Measurements from ENCODE around the gene NPL.

NPL gene

GRCh38 chr1:182869241-182869666, 79.7 kb downstream of the NPL start:
- no peak for TF ChIP-seq CTCF (IDR thresholded peaks at IDR 0.05; ENCODE audit: low read depth, low read length, missing control alignments)
- DNase-seq (ENCODE audit: low read depth): no peak
- in situ Hi-C loops (cut with HindIII; ENCODE audit: low sequenced_read_pairs): no loop called here
- H3K4me3 ChIP-seq (ENCODE audit: low read depth, low read length): no peak overlapping the region

DNA sequence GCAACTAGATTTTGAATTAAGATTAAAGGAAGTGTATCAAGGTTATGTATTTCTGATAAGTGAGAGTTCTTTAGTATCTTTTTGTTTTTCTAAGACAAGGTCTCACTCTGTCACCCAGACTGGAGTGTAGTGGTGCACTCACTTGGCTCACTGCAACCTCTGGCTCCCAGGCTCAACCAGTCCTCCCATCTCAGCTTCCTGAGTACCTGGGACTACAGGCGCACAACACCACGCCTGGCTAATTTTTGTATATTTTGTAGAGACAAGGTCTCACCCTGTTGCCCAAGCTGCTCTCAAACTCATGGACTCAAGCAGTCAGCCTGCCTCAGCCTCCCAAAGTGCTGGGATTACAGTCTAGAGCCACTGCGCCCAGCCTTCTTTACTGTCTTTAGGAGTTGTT, 83.3 kb downstream of the NPL start:
- H3K4me3 ChIP-seq (ENCODE audit: low read depth, low read length): no peak overlapping the region
- no peak for DNase-seq (ENCODE audit: low read depth)
- TF ChIP-seq CTCF (IDR thresholded peaks at IDR 0.05; ENCODE audit: low read depth, low read length, missing control alignments): no peak
- in situ Hi-C loops (cut with HindIII; ENCODE audit: low sequenced_read_pairs): no loop called here

DNA sequence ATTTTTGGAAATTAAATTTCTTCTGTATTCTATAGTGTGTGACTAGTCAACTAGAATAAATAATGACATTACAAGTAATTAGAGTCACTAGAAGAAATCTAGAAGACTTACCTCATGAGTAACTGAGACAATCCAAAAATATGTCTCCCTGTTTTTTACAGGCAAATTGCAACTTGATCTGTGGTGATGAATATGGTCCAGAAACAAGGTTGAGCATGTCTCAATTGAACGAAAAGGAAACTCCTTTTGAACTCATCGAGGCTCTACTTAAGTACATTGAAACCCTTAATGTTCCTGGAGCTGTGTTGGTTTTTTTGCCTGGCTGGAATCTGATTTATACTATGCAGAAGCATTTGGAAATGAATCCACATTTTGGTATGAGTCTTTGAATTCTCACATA, 86.3 kb downstream of the NPL start:
- no peak for TF ChIP-seq CTCF (IDR thresholded peaks at IDR 0.05; ENCODE audit: low read depth, low read length, missing control alignments)
- no peak for DNase-seq (ENCODE audit: low read depth)
- H3K4me3 ChIP-seq (ENCODE audit: low read depth, low read length): no peak overlapping the region
- in situ Hi-C loops (cut with HindIII; ENCODE audit: low sequenced_read_pairs): no loop called here

DNA sequence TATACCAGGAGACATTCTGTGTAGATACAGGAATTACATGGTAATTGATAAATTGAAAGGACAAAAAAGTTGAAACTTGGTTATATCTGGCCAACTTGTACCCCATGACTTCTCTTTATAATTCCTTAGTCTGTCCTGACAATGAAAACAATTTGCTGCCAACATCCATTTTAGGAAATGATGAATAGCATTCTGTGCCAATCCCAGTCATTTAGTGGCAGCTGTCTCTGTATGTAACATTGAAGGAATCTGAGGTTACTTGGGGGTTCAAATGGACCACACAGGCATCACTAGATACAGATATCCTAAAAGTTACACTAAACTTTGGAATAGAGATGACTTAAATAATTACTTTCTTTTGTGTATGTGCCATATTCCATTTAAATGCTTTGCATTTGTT, 87.8 kb downstream of the NPL start:
- DNase-seq (ENCODE audit: low read depth): no peak
- in situ Hi-C loops (cut with HindIII; ENCODE audit: low sequenced_read_pairs): no loop called here
- H3K4me3 ChIP-seq (ENCODE audit: low read depth, low read length): no peak overlapping the region

GRCh38 chr1:182877842-182878241, 88.3 kb downstream of the NPL start:
- DNase-seq (ENCODE audit: low read depth): no peak
- TF ChIP-seq CTCF (IDR thresholded peaks at IDR 0.05; ENCODE audit: low read depth, low read length, missing control alignments): no peak
- in situ Hi-C loops (cut with HindIII; ENCODE audit: low sequenced_read_pairs): no loop called here
- no peak overlapping the region for H3K4me3 ChIP-seq (ENCODE audit: low read depth, low read length)

More for the DNA sequence above, 87.8 kb downstream of the NPL start:
- TF ChIP-seq CTCF (IDR thresholded peaks at IDR 0.05; ENCODE audit: low read depth, low read length, missing control alignments): no peak

Measured in astrocyte of the cerebellum (primary cell).